Body of pancreas (tissue), 4 donors: Measurements from ENCODE around the gene RHBDD3.

Source experiments
- CTCF ChIP-seq, 7 experiments: fragments of 450-650 bp in 4 of 7; fragments of 200-600 bp in 3 of 7; sonication (generic) in 3 of 7; IDR thresholded peaks; one replicate each; pipeline ENCODE4 v1.5.1; 2016 to 2019; ENCODE audit warnings: antibody characterized with exemption in 7 of 7
- POLR2A ChIP-seq, 3 donors: fragments of 450-650 bp; IDR thresholded peaks; one replicate each; pipeline ENCODE4 v1.6.1; 2016; ENCODE audit warnings: antibody characterized with exemption in 3 of 3, mild to moderate bottlenecking in 2 of 3

GRCh38 chr22:29315286-29316140 is 47.7 kb upstream of the RHBDD3 start, which contains the start of gene RASL10A:
- TF ChIP-seq CTCF (IDR thresholded peaks at IDR 0.05) (no peak), POLR2A (IDR thresholded peaks at IDR 0.05) (no peak)
